NAMALWA (cell line): ENCODE measurements around the gene QDPR.

Source experiments
- DNase-seq: peaks from one replicate; pipeline ENCODE4 v3.0.0-alpha.2; 2015; ENCODE audit warnings: low spot score

QDPR gene

GRCh38 chr4:17528551-17529165, 16.8 kb upstream of the QDPR start:
- DNase-seq = no peak

GRCh38 chr4:17526695-17527477, 15.0 kb upstream of the QDPR start:
- DNase-seq = no peak

GRCh38 chr4:17523662-17524061, 11.8 kb upstream of the QDPR start:
- peak; percentile 10 for DNase-seq

DNA sequence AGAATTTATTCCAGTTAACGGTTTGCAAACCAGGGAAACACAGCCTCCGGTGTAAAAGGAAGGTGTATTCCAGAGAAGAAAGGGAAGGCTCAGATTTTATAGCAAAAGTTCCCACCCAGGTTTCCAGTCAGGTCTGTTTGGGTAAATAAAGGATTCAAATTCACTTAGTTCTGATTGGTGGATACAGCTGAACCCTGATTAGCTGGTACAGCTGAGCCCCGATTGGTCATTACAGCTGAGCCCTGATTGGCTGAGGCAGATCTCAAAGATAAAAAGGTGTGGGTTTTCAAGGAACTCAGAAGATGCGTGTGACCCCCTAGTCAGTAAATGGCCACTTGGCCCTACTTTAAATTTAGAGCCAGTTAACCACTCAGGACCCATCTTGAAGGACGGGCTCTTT, 9.7 kb upstream of the QDPR start:
- no peak for DNase-seq

DNA sequence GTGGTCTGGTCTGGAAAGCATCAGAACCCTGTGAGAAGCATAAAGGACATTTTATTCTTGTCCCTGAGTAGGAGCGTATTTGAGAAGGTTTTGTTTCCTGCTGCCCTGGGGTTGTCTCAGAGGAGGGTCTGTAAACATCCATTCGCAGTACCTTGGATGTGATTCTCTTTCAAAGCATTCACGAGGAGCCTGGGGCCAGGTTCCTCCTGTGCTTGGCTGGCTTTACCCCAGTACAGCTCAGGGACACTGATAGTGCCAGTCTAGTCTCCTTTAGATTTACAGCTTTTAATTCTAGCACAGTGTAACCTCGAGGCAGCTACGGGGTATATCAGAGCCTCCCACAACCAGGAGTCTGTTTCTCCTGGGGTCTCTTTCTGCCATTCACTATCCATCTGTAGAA, 5.8 kb upstream of the QDPR start:
- DNase-seq = no peak

DNA sequence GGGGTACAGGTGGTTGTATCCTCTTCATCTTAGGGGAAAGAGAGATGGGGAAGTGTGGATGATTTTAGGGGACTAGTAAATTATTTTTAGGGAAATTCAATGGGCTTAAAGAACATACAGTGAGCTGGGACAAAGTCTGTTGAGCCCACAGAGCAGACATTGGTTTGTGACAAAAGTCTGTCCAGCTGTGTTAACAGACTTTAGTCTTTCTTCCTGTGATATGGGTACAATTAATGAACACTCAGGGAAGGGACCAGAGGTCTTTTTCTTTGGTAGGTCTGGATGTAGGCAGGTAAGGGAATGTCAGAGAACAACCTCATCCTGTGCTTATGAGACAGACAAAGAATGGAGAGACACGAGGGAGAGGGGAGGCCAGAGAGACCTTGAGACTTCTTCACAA, 5.1 kb upstream of the QDPR start:
- DNase-seq = no peak

DNA sequence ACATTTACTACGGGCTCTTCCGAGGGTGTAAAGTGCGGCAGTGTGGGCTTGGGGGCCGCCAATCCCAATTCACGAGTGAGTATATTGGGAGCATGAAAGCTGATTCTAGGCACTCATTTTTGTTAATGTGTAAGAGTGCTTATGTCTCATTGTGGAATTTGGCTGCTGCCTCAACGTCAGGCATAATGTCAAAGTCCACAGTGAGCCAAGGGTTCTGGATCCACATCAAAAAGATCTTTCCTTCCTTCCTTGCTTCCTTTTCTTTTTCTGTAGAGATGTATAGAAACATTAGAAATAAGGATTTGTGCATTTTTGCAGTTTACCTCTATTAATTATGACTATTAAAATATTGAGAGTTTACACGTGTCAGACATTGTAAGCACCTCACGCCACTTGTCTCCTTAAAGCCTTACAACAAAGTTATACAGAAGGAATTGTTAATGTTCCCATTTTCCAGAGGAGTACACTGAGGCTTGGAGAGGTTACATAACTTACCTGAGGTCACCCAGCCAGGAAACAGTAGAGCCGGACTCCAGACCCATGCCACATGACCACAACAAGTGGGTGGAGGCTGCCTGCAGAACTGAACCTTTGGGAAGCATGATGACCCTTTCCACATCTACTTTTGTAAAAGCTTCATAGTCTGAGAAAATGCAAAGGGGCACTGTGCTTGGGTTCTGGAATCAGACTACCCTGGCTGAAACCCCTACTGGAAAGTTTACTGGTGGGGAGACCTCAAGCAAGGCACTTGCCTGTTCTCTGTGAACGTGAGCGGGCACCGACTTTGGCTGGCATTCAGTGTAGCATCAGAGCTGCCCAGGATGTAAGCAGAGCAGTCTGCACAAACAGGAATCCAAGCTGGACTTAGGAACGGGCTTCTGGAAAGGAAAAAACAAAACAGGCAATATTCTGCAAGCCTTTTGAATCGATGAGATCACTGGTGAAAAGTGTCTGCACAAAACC, 3.8 kb upstream of the QDPR start:
- DNase-seq = no peak

DNA sequence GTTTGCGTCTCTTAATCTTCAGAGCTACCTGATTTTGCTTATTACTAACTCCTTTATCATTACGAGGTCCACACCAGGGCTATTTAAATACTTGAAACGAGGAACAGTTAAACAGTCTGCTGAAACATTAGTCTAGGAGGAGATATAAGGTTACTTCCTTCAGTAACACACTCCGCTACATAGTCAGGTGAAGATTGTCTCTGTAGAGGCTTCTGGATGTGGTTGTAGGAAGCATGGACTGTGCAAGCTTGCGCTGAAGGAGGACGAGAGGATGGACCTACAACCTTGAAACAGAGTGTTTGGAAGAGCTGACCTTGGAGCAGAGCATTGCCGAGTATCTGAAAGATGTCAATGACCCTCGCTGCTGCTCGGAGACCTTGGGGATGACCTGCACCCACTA, 3.0 kb upstream of the QDPR start, which contains the start of gene CLRN2:
TSS of gene CLRN2 (plus strand) at position 301 of the 400 bp plus-strand sequence. CDS start 102 bp downstream, outside the sequence.
- no peak for DNase-seq

GRCh38 chr4:17512973-17513665, 1.2 kb upstream of the QDPR start:
- peak; percentile 20 for DNase-seq

- DNase-seq = peak; percentile 66
These were observed 361 bp downstream of the QDPR start for GRCh38 chr4:17511509-17511949.

GRCh38 chr4:17511051-17511450, 839 bp downstream of the QDPR start:
- DNase-seq = no peak

GRCh38 chr4:17510582-17510981, 1.3 kb downstream of the QDPR start:
- peak; percentile 14 for DNase-seq

DNA sequence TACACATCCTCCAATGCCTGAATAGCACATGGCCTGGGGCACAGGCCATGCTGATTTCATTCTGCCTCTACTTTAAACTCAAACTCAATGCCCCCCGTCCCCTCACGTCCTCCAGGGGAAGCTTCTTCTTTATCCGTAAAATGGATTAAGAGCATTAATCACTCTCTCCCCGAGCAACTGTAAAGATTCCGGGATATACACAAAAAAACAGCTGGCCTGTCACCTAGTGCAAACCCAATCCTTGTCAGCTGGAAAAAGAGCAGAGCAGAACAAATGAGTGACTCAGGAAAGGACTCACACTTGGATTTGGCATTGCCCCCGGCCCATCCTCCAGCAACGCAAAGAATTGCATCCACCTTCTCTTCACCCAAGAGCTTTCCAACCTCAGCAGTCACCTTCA, 7.8 kb downstream of the QDPR start:
- DNase-seq = no peak

GRCh38 chr4:17502756-17503155, 9.1 kb downstream of the QDPR start:
- DNase-seq = no peak

- DNase-seq = no peak
These were observed 11.3 kb downstream of the QDPR start for GRCh38 chr4:17500574-17500973.

DNA sequence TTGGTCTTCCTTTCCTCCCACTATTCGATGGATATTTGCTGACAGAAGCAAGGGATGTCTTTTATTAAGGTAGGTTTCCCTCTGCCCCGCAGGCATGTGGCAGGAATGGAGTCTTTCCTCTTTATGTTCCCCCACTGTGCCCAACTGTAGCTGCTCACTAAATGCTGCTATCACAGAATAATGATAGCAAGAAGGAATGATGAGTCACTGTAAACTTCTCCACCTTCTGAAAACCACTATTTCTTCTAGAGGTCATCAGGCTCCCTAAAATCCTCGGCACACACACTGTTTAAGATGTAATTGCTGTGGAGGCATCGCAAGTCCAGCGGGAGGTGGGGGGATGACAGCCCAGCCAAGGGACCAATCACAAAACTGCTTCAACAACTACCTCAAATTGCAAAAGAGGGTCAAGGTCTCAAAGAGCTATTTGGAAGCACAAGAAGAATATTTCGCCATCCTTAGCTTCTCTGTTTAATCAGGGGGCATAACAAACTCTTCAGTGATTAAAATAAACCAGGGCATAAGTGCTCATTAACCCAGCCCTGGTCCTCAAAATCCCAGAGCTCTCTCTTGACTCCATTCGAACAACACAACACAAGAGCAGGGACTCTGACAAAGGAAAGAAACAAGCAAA, 13.9 kb downstream of the QDPR start:
- no peak for DNase-seq

- DNase-seq = no peak
These were observed 17.4 kb downstream of the QDPR start for GRCh38 chr4:17494258-17495190.

GRCh38 chr4:17493619-17494018, 18.3 kb downstream of the QDPR start:
- DNase-seq = no peak

- no peak for DNase-seq
These were observed 19.0 kb downstream of the QDPR start for GRCh38 chr4:17492876-17493275.

DNA sequence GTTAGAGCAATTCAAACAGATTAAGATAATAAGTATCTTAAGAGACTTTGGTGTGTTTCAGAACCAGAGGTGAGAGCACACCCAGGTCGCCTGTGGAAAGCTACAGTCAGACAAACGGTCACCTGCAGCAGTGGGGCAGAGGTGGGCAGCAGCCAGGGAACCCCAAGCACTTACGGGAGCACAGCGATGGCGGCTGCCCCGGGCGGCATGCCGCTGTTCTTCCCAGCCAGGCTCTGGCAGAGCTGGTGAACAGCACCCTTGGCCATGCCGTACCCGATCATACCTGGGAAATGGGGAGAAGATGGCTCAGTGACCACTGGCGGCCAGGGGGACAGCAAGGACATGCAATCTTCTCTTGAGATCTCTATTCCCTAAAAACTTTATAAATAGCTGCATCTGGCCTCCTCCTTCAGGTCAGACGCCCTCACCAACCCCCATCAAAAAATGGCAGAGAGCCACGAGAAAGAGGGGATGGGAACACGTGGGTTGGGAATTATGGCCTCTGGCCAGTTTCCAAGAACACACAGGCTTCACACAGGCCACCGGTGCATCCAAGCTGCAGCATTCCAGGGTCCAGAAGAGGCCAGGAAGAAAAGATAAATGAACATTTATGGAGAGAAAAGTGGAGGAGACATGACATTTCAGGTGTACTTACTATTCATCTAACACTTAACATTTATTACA, 19.7 kb downstream of the QDPR start:
- DNase-seq = no peak
